AG09309 (cell line): Measurements from ENCODE around the gene DNAL4.

Experiments used
- DNase-seq: peaks from one replicate; pipeline ENCODE4 v3.0.0-alpha.2; 2010; ENCODE audit warnings: low read depth
- H3K4me3 ChIP-seq: 2 replicates; pipeline ENCODE4 v1.5.1; 2011; ENCODE audit warnings: mild to moderate bottlenecking, low read depth, low read length, moderate library complexity; ENCODE audit not compliant: control insufficient read depth
- TF ChIP-seq, protein P1 (sequence below): IDR thresholded peaks from 2 replicates; pipeline ENCODE4 v1.5.1; 2011; ENCODE audit warnings: mild to moderate bottlenecking, low read depth, low read length, inconsistent platforms; ENCODE audit not compliant: insufficient read depth, control insufficient read depth; ENCODE audit errors: missing control alignments

Gene DNAL4

DNA sequence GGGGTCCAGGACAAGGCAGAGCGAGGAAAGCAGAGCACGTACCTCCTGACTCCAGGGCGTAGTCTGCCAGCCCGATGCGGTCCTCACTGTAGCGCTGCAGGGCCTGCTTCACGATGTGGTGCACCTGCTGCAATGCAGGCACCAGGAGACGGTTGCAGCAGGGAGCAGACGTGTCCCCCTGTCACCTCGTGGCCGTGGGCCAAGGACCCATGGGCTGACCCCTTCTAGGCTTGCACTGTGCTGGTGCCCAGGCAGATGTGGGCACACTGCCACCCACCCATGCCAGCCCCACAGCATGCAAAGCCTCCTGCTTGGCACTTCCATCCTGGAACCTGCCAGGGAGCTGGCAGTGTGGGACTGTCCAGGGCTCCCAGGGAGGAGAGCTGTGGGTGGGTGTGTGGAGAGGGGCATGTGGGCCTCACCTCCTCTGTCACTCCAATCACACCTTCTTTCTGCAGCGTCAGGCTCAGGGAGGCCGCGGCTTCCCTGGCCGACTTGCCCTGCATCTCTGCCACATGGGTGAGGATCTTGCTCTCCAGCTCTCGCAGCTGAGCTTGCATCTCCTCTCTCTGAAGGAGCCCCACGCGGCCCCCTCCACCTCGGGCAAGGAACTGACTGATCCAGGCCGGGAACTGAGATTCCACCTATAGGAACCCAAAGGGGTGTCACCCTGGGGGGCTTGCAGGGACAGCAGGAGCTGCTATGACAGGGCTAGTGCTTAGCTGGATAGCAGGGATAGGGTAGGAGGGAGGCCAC, 54.5 kb downstream of the DNAL4 start:
- H3K4me3 ChIP-seq: no peak overlapping the region
- no peak for DNase-seq
- TF ChIP-seq, protein P1, sequence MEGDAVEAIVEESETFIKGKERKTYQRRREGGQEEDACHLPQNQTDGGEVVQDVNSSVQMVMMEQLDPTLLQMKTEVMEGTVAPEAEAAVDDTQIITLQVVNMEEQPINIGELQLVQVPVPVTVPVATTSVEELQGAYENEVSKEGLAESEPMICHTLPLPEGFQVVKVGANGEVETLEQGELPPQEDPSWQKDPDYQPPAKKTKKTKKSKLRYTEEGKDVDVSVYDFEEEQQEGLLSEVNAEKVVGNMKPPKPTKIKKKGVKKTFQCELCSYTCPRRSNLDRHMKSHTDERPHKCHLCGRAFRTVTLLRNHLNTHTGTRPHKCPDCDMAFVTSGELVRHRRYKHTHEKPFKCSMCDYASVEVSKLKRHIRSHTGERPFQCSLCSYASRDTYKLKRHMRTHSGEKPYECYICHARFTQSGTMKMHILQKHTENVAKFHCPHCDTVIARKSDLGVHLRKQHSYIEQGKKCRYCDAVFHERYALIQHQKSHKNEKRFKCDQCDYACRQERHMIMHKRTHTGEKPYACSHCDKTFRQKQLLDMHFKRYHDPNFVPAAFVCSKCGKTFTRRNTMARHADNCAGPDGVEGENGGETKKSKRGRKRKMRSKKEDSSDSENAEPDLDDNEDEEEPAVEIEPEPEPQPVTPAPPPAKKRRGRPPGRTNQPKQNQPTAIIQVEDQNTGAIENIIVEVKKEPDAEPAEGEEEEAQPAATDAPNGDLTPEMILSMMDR: no peak

DNA sequence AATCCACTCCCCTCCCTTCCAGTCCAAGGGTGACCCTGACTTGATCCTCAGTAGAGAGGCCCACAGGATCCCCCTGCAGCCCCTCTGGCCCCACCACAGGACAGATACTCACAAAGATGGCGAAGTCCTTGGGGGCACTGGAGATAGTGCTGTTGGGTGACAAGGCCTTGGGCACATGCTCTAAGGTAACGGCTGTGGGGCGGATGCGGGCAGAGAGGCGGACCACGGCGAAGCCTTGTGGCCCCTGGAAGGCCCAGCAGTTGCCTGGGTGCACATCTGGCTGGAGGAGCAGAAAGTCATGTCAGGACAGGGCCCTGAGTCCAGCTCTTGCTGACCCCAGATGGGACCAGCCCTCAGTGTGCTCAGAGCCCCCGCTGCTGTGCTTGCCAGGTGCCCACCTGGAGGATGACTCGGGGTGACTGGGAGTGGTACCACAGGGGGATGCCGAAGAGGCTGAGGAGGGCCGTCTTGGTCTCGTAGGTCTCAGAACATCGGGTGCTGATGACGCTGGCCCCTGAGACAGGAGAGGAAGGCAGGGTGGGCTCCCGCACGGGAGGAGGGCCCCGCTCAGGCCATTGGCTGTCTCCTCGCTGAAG, 55.4 kb downstream of the DNAL4 start:
- TF ChIP-seq, protein P1: no peak
- DNase-seq: no peak
- H3K4me3 ChIP-seq: no peak overlapping the region

DNA sequence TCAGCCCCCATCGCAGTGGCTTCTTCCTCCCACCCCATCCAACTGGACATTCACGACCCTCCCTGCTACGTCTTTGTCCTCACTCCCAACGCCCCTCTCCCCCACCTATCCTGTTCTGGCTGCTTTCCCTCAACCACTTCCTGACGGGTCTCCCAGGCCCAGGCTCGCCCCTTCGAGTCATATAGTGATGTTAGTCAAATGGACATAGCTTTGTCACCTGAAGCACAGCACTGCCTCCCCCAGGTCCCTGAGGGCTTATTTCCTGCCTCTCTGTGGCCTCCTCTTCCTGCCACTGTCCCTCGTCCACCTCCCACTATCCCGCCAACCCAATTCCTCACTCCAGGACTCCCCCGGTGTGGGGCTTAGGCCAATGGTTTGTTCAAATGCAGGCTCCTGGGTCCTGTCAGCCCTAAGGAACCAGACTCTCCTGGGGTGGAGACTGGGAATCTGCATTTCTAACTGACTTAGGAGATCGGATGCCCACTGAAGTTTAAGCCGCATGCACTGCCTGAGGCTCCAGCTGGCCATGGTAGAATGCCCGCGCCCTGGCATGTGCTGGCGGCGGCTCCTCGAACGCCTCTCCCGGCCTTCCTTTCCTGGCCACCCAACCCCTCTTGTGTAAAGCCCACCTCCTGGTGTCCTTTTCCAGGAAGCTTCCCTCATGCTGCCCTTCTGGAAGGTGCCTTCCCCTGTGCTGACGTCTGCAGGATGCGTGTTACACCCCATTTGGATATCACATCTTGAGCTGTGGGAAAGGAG, 56.5 kb downstream of the DNAL4 start:
- DNase-seq: no peak
- TF ChIP-seq, protein P1: no peak

DNA sequence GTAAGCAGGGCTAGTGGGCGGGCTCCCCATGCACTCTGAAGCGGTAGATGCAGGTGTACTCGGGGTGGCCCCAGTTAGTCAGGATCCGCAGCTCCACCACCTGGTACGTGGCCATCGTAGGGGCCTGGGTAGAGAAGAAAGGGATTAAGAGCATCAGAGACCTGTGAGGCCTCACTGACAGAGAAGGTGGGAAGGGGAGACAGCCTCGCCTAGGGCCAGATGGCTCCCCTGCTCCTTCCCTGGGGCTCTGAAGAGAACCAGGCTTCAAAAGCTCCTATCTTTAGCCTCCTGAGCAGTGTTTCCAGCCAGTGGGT, 57.7 kb downstream of the DNAL4 start:
- TF ChIP-seq, protein P1: no peak
- H3K4me3 ChIP-seq: no peak overlapping the region
- no peak for DNase-seq

More for the DNA sequence above, 56.5 kb downstream of the DNAL4 start:
- no peak overlapping the region for H3K4me3 ChIP-seq

DNA sequence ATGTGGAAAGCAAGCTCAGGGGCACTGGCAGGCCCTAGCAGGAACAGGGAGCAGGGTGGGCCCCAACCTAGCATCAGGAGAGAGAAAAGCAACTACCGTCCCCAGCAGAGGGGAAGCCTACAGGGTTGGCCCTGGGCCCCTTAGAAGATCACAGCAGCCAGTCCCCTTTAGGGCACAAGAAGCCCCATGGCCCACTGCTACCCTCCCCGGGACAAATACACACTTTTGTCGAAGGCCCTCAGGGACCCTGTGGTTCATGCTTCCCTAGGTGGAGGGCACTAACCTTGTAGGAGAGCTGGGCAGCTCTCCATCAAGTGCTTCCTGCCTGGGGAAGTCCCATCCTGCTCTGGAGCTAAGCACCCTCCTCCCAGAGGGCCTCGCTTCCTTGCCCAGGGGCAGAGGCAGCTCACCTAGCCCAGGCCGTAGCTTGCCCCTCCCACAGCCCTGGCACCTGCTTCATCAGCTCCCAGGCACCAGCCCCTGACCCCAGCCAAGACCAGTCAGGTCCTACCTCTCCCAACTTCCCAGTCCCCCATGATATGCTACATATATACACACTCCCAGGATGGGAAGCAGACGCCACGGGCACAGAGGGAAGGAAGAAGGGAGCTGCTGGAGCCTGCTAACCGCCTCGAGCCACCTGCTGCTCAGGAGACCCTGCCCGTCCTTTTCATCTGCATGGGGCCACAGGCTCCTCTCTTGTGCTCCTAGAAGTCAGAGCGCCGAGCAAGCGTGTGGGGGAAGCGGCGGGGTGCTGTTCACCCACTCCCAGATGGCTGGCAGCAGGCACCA, 58.3 kb downstream of the DNAL4 start:
- no peak overlapping the region for H3K4me3 ChIP-seq
- DNase-seq: no peak
- TF ChIP-seq, protein P1: no peak

DNA sequence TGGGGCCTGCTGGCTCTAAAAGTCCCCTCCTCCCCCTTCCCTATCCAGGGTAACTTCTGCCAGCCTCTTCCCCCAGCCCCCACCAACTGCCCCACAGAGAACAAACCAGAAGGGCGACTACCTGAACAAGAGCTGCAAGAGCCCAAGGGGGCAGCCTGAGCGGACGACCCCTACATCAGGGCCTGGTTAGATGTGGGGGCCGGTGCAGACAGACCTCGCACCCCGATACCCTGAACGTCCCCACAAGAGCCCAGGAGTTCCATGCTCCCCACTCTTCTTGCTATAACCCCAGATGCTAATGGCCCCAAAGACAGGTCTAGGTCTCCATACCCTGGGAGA, 58.8 kb downstream of the DNAL4 start:
- no peak overlapping the region for H3K4me3 ChIP-seq
- TF ChIP-seq, protein P1: no peak
- DNase-seq: no peak
